GM21515 (cell line): ENCODE data around the gene SCRT2.
"Not testable (repeated sequence)": the region's sequence is repeated elsewhere in the genome, so short reads cannot be mapped to it uniquely, and the experiment has no call there.

Source experiments
- ATAC-seq: cut with Tn5 transposase; IDR thresholded peaks from one replicate; pipeline ENCODE4 v1.9.1; 2021; ENCODE audit not compliant: unreplicated experiment

SCRT2 gene

GRCh38 chr20:675453-676314 lies at the start of gene SCRT2:
SCRT2 (minus strand) TSS chr20:675802; CDS start chr20:675601, 201 bp downstream.
- no peak for ATAC-seq

- not testable (repeated sequence) for ATAC-seq
Observed at GRCh38 chr20:724797-725196, 49.2 kb upstream of the SCRT2 start.

GRCh38 chr20:723756-724155 lies 48.2 kb upstream of the SCRT2 start:
- ATAC-seq, result no peak

GRCh38 chr20:722822-723644 lies 47.4 kb upstream of the SCRT2 start:
- ATAC-seq, result no peak

GRCh38 chr20:721876-722275 lies 46.3 kb upstream of the SCRT2 start:
- ATAC-seq, result no peak

- no peak for ATAC-seq
Observed at GRCh38 chr20:719816-720215, 44.2 kb upstream of the SCRT2 start.

- no peak for ATAC-seq
Observed at GRCh38 chr20:719068-719467, 43.5 kb upstream of the SCRT2 start.

GRCh38 chr20:717832-718231 lies 42.2 kb upstream of the SCRT2 start:
- no peak for ATAC-seq

- ATAC-seq, result no peak
Observed at GRCh38 chr20:717271-717670, 41.7 kb upstream of the SCRT2 start.

- ATAC-seq, result no peak
Observed at GRCh38 chr20:714453-714852, 38.9 kb upstream of the SCRT2 start.

GRCh38 chr20:711576-711975 lies 36.0 kb upstream of the SCRT2 start:
- ATAC-seq, result no peak

GRCh38 chr20:710780-711450 lies 35.3 kb upstream of the SCRT2 start:
- no peak for ATAC-seq

- ATAC-seq, result no peak
Observed at GRCh38 chr20:709991-710779, 34.6 kb upstream of the SCRT2 start.

GRCh38 chr20:709423-709822 lies 33.8 kb upstream of the SCRT2 start:
- ATAC-seq, result no peak

GRCh38 chr20:708956-709355 lies 33.4 kb upstream of the SCRT2 start:
- ATAC-seq, result no peak

- ATAC-seq, result no peak
Observed at GRCh38 chr20:707451-708110, 32.0 kb upstream of the SCRT2 start.

- no peak for ATAC-seq
Observed at GRCh38 chr20:706366-706885, 30.8 kb upstream of the SCRT2 start.

- ATAC-seq, result no peak
Observed at GRCh38 chr20:704726-705125, 29.1 kb upstream of the SCRT2 start.

- no peak for ATAC-seq
Observed at GRCh38 chr20:703426-703825, 27.8 kb upstream of the SCRT2 start.

- ATAC-seq, result no peak
Observed at GRCh38 chr20:703006-703405, 27.4 kb upstream of the SCRT2 start.
